GM21723 (cell line): ENCODE measurements around the gene SREBF1.

Experiments used
- ATAC-seq: cut with Tn5 transposase; IDR thresholded peaks from one replicate; pipeline ENCODE4 v1.9.1; 2021; ENCODE audit warnings: mild to moderate bottlenecking, moderate library complexity; ENCODE audit not compliant: unreplicated experiment

Gene SREBF1

DNA sequence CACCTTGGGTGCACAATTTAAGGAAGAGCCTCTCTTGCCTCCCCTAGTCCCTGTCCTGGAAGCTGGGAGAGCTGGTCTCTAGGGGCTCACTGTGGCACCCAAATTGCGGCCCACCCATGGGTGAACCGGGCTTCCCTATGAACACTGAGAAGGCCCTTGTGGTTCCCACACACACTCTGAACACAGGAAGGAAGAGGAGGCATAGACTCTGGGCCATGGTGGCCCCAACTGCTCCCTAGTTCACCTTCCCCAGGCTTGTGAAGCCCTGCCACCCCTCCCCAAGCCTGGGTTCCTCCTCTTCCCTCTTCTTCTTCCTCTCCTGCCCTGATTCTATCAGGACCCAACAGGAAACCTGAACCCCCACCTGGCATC lies 10.5 kb downstream of the SREBF1 start:
- ATAC-seq: no peak

DNA sequence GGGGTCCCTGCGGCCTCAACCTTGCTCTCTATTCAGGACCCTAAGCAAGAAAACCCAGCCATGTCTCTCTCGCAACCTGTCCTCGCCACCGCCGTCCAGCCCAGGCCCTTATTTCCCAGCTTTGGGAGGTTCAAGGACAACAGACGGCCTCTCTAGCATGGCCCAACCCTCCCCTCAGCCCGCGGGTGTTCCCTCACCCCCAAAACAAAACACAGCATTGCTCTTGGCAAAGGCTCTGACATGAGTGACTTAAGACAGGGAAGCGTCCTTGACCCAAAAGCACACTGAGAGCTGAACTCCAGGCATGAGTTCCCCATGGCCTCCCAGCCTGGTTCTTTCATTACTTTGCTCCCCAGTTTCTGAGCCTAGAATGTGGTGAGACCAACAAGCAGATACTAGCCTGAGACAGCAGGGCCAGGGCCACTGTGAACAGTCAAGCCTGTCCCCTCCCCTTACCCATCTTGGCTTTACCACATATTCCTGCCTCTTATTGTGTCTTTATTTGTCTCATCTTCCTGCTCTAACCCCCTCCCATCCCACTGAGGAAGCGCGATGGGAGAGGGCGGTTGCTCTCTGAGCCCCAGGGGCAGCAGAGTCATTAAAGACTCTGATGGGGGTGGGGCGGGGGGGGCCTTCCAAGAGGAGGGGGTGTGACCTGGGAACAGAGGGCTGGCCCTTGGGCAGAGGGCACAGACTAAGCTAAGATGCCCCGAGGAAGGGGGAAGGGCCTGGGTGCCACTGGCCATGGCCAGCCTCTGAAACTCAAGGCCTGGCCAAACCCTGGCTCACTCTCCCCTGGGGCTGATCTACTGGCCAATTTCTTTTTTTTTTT lies 11.8 kb downstream of the SREBF1 start:
- ATAC-seq: no peak

DNA sequence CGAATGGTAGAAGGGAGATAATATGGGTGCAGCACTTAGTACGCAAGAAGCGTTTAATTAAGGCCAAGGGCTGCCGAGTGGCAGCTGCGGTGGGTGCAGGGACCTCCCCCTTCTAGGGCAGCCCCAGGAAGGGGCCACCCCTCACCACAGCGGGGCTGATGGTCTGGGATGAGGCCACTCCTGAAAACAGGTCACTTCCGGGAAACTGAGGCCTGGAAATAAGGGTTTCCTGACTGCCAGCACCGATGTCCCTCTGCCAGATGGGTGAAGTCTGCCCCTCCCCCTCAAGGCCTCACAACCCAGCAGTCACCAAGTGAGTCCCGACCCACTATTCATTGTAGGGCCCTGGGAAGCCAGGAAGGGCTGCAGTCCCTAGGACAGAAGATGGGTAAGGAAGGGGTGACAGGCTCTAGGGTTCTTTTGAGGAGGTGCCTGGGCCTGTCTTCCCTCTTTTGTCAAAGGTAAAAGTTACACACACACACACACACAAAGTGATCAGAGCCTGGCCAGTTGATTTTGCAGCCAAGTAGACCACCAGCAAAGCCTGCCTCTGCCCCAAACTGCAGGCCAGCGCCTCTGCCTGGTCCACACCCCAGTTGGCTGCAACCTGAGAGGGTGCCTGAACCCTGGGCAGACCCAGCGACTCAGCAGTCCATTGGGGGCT lies 12.5 kb downstream of the SREBF1 start:
- ATAC-seq: peak; percentile 9

DNA sequence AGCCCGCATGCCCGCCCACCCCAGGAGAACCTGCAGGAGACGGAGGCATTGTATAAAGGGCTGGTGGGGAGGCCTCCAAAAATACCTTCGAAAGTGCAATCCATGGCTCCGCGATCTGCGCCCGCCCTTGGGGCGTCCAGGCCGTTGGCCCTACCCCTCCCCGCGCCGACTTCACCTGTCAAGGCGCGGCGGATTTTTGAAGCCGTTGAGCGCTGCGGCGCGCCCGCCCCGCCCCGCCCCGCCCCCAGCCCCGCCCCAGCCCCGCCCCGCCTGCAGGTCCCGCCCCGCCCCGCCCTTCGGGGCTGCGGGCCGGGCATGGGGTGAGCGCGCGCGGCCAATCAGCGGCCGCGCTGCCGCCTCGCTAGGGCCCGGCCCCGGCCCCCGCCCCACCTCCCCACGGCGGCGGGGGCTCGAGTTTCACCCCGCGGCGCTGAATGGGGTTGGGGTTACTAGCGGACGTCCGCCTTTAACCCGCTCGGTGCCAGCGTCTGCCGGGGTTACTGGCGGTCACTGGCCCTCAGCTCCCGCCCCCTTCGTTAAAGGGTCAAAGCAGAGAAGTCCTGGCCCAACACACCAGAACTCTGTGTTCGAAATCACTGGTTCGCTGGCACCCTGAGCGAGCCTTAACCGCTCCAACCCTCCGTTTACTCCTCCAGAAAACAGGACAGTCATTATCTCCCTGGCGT lies 13.2 kb downstream of the SREBF1 start:
- ATAC-seq: peak; percentile 75

DNA sequence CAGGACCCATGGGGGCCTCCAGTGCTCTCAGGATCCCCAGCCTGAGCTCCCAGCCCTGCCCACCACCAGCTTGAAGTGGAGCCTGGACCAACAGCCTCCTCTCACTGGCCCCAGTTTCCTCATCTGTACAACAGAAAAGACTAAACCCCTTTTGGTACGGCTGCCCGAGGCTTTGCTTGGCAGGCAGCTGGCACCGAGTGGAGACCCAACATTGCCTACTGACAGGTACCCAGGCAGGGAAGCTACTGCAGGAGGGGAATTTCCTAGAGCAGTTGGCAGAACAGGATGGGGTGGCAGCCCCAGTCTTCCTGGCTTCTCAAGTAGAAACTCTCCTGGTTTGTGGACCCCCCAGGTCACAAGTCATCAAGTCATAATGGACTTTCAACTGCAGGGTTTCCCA lies 14.2 kb downstream of the SREBF1 start:
- ATAC-seq: no peak

DNA sequence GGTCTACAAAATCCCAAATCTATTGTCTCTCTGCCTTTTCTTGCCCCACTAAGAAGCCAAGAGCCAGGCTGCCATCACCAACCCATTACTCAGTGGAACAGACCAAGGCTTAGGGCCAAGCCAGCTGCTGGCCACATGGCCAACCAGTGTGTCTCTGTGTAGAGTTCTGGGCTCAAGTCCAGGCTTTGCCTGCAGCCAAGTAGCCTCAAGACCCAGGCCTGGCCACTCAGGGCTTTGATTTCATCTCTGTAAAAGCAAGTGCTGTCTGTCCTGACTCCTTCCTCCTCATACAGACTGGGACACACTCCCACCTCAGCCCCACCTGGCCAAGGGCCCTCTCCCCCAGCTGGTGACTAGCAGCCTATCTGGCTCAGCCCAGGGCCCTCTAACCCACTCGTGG lies 14.6 kb downstream of the SREBF1 start:
- no peak for ATAC-seq

DNA sequence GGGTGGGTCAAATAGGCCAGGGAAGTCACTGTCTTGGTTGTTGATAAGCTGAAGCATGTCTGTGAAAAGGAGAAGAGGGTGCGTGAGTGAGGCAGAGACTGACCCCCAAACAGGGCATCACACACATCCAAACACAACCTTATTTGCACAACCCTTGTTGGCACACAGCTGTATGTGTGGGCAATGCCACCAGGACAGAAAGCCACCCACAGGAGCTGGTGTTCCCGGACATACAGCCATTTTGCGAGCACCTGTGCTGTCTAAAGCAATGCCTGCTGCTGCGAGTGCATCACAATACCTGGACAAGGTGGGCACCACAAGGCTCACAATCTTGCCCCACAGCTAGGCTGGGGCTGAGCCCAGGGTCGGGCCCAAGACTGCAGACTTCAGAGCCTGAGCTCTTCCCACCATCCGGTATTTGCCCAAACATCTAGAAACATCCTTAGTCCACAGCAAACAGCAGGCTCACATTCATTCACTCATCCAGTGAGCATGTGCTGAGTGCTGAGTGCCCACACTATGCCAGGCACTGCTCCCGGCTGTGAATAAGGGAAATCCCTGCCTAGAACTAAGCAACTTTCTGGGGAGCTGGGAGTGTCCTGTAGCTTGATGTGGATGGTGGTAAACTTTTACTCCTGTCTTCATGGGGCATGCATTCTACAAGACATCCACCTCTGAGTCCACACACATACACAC lies 16.2 kb downstream of the SREBF1 start:
- ATAC-seq: no peak

DNA sequence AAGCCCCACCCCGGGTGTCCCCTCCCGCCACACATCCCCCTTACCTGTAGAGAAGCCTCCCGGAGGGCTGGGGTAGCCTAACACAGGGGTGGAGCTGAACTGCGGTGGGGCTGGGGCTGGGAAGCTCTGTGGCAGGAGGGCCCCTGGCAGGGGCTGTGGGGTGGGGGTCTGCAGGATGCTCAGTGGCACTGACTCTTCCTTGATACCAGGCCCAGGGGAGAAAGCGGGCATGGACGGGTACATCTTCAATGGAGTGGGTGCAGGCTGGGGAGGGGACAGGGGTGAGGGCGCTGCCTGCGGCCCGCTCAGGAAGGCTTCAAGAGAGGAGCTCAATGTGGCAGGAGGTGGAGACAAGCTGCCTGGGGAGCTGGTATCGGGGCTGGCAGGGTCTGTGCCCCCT lies 16.7 kb downstream of the SREBF1 start:
- no peak for ATAC-seq

DNA sequence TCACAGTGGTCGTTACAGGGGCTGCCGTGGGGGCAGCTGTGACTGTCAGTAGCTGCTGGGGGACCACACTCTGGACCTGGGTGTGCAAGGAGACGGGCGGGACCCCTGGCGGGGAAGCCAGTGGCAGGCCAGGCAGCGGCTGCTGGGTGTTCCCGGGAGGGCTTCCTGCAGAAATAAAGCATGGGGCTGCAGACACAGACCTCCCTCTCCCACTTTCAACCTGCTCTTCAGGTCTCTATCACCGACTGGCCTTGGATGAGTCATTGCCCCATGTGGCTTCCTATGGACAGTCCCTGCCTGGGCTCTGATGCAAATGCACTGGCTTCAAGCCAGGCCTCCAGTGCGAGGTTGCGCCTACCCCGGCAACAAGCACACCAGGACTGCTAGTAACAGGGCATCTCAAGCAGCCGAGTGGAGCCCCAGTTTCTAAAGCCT lies 17.2 kb downstream of the SREBF1 start:
- ATAC-seq: peak; percentile 51

DNA sequence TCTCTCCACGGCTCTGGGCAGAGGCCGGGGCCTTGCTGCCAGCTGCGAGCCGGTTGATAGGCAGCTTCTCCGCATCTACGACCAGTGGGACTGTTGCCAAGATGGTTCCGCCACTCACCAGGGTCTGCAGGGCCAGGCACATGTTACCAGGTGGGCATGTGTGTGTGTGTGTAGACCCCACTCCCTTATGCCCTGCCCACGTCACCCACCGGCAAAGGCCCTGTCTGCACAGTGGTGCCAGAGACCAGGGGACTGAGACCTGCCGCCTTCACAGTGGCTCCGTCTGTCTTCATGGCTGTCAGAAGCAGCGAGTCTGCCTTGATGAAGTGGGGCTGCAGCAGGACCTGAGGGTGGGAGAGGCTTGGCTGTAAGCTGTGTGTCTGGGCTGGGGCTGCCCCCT lies 17.7 kb downstream of the SREBF1 start:
- no peak for ATAC-seq

DNA sequence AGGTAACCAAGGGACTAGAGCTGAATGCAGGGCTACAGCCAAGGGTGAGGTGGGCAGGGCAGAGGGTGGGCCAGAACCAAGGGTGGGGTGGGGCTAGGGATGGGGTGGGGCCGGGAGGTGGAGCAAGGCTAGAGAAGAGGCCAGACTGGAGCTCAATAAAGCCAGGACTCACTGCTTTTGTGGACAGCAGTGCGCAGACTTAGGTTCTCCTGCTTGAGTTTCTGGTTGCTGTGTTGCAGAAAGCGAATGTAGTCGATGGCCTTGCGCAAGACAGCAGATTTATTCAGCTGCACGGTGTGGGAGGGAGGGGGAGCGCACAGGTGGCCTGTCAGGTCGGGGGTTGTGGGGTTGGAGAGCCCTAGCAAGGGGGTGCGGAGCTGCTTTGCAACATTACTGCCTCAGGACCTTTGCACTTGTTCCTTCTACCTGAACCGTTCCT lies 18.7 kb downstream of the SREBF1 start:
- no peak for ATAC-seq

DNA sequence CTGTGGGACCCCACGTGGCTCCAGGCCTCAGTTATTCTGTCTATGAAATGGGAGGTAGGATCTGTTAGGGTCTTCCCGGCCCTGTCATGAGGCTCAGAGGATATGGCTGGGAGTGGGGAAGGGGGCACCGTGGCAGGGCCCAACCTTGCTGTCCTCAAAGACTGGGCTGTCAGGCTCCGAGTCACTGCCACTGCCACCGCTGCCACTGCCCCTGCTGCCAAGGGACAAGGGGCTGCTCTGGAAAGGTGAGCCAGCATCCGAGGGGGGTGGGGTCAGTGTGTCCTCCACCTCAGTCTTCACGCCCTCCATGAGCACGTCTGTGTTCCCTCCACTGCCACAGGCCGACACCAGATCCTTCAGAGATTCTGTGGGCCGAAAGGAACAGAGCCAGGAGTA lies 19.2 kb downstream of the SREBF1 start:
- ATAC-seq: no peak

DNA sequence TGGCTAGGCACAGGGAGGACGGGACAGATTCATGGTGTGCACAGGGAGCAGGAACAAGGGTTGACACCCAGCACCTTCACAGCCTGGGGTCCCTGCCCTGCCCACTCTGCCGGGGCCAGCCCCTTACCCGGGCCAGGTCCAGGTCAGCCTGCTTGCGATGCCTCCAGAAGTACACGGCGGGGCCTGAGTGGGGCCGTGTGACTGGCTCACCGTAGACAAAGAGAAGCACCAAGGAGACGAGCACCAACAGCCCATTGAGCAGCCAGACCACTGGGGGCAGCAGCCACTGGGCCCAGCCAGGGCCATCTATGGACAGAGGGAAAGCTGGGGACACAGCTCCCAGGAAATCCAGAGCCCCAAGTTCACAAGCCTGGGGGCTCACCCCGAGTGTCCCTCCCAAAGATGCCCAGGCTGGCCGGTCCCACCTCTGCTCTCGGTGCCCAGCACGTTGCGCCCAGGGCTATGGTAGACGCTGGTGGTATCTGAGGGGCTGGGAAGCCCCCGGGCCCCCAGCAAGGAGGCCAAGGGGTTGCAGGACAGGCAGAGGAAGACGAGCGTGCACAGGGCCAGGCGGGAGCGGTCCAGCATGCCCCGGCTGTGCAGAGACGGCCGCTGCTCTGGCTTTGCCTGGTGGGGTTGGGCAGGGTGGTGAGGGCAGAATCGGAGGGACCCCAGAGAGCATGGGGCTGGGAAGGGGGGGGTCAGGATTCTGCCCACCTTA lies 19.8 kb downstream of the SREBF1 start:
- no peak for ATAC-seq

DNA sequence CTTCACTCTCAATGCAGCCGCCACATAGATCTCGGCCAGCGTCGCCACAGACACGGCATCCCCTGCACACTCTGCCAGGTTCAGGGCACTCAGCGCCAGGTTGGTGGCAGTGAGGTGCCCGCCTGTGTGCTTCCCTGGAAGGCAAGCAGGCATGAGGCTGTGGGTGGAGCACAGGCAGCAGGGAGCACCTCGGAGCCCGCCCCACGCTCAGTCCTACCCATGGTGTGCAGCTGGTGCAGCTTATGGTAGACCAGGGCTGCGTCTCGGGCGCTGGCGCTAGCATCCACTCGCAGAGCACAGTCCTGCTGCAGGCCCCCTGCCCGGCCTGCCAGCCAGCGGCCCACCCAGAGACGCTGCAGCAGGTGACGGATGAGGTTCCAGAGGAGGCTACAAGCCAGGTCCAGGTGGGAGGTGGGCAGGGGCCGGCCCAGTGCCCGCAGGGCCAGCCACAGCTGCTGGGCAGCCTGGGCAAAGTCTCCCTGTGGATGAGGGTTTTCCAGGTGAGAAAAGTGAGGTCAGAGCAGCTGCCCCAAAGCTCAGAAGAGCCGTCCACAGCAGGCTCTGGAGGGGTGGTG lies 20.5 kb downstream of the SREBF1 start:
- ATAC-seq: no peak

DNA sequence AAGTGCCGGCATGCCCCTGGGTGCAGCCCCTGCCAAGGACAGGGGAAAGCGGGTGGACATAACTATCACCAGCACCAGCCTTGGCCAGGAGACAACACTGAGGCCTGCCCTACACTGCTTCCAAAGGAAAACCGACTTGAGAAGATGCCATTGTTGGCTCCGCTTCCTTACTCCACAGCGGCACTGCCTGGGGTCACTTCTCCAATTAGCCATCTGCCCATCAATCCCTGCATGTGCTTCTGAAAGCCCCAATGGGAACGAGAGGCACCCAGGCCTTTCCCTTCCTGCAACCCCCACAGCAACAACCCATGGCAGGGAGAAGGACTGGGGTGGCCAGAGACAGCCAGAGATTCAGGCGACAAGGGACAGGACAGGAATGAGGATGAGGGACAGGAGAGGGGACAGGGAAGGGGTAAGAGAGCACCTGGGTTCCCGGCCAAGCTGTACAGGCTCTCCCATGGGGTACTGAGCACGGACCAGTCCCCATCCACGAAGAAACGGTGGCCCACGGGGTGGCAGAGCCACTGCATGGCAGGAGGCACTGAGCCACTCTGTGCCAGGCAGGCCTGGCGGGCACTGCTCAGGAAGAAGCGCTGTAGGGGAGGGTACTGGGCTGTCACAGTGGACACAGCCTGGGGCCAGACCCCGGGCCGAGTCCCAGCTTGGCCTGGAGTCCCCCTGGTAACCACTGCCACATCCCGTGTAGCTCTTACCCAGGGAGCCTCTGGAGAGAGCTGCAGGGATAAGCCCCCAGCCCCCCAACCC lies 21.2 kb downstream of the SREBF1 start:
- no peak for ATAC-seq

DNA sequence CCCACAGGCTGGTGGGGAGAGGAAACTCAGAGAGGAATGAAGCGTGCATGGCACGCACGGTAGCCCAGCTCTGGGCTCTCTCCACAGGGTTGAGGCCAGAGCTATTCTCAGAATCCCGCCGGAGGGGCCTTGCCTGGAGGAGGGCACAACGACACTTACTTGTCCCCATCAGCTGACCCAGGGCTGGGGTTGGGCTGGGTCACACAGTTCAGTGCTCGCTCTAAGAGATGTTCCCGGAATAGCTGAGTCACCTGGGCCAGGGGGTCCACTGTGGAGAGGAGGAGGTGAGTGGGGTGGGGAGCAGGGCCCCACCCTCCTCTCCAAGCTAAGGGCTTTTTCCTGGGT lies 21.8 kb downstream of the SREBF1 start:
- ATAC-seq: no peak

DNA sequence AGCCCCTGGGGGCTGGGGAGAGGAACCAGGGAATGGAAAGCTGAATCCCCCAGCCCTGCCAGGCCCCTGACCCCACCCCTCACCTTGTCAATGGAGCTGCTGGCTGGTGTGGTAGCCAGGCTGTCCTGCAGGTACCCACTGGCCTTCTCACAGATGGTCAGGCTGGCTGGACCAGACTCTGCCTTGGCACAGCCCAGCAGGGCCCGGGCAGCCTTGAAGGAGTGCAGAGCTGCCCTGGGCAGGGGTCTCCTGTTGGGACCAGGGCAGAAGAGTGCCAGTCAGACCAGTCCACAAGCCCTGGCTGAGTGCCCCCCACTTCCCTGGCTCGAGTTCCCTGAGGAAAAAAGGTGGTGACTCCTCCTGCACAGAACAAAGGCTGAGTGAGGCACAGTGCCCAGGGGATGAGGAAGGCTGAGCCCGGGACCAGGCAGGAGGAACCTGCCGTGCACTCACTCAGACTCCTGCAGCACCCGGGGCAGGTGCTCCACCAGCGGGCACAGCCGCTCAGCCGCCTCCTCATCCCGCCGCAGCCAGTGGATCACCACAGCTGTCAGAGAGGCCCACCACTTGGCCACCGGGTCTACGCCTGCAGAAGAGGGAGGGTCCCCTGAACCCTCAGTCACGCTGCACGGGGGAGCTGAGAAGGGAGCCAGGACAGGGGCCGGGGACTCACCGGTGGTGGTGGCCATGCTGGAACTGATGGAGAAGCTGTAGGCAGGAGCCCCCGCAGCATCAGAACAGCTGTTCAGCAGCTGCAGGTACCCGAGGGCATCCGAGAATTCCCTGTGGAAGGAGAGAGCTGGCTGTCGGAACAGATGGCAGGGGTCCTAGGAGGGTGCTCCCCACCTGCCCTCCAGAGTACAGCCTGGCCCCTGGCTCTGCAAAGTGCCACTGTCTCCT lies 22.4 kb downstream of the SREBF1 start:
- no peak for ATAC-seq

DNA sequence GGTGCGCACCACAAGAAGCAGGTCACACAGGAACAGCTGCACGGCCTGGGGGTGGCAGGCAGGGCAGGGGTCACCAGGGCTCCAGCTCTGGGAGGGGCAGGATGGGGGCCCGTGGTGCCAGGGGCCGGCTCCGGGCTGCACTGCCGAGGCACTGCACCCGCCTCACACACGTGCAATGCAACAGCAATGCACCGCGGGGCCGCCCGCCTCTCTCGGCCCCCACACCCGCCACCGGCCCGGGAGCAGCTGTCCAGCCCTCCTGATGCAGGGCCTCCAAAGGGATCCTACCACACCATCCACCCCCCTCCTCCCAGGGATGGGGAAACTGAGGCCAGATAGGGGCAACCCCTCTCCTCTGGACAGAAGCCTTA lies 23.1 kb downstream of the SREBF1 start:
- ATAC-seq: no peak
